Activated naive CD4-positive, alpha-beta T cell treated with anti-CD3 and anti-CD28 coated beads, Interleukin-2, amount 50 U/mL, for 72 hours (primary cell): ENCODE results near the gene DNAJB13. TPM values are rescaled to one million over a fixed set of nuclear protein-coding genes. Genes with fewer than 3 reads are reported as not detected.
A peak's percentile ranks its signal among the peaks of the same experiment; 100 is the strongest.
"Not testable (repeated sequence)": the region's sequence is repeated elsewhere in the genome, so short reads cannot be mapped to it uniquely, and the experiment has no call there.

Source experiments
- ATAC-seq, 2 donors: fragments of 150-1000 bp; cut with Tn5 transposase; 2 replicates each; pipeline ENCODE4 v1.10.0; 2021; ENCODE audit warnings: mild to moderate bottlenecking in 2 of 2, moderate library complexity in 2 of 2
- DNase-seq, 2 donors: peaks; one replicate each; pipeline ENCODE4 v3.0.0; 2021 to 2022; ENCODE audit warnings: low spot score in 2 of 2
- H3K27ac Mint-ChIP-seq, 2 donors: one replicate each; pipeline ENCODE4 v1.8.0; 2022; ENCODE audit warnings: mild to moderate bottlenecking in 2 of 2, mixed read lengths in 2 of 2
- H3K36me3 Mint-ChIP-seq, 2 donors: one replicate each; pipeline ENCODE4 v1.8.0; 2022; ENCODE audit warnings: mixed read lengths in 2 of 2
- H3K9me3 Mint-ChIP-seq, 2 donors: one replicate each; pipeline ENCODE4 v1.8.0; 2022; ENCODE audit warnings: mixed read lengths in 2 of 2
- total RNA-seq, 2 donors: library from RNA; stranded (reverse); gene quantifications; one replicate each; pipeline ENCODE4 v1.2.3, GENCODE V29; 2022

The DNAJB13 gene
- under 1 TPM; 0.29 to 0.32 TPM for total RNA-seq

- no peak within 1 kb of the TSS for H3K27ac Mint-ChIP-seq
- ATAC-seq (peak in 1 of 2 donors; percentile 79), DNase-seq (no peak)
- no peaks in the 10 kb centered on the region for H3K9me3 Mint-ChIP-seq
- H3K36me3 Mint-ChIP-seq: no peaks in the 10 kb centered on the region
These were observed at the start of gene DNAJB13 for GRCh38 chr11:73950869-73951710. Gene DNAJB13, plus strand, starts transcription at chr11:73951026. Its CDS starts 44 bp downstream, at chr11:73951070.

- Mint-ChIP-seq H3K9me3 (no peaks in the 10 kb centered on the region), H3K36me3 (no peaks in the 10 kb centered on the region), H3K27ac (no peak overlapping the region)
- no peak for DNase-seq
- no peak for ATAC-seq
These were observed 48.5 kb upstream of the DNAJB13 start for GRCh38 chr11:73902303-73902702.

- DNase-seq (no peak), ATAC-seq (peak; percentile 75 to 76)
- no peak overlapping the region for H3K27ac Mint-ChIP-seq
- H3K9me3 Mint-ChIP-seq: no peaks in the 10 kb centered on the region
- H3K36me3 Mint-ChIP-seq: peaks cover 5% of the 10 kb centered on the region in 2 donors
These were observed 43.6 kb upstream of the DNAJB13 start for GRCh38 chr11:73907191-73907590.

- Mint-ChIP-seq H3K36me3 (peaks cover 5 to 8% of the 10 kb centered on the region in 2 donors), H3K9me3 (no peaks in the 10 kb centered on the region), H3K27ac (no peak overlapping the region)
- DNase-seq (no peak), ATAC-seq (no peak)
These were observed 38.8 kb upstream of the DNAJB13 start for GRCh38 chr11:73912026-73912425.

GRCh38 chr11:73913472-73913871 is 37.4 kb upstream of the DNAJB13 start:
- Mint-ChIP-seq H3K36me3 (peaks cover 5 to 8% of the 10 kb centered on the region in 2 donors), H3K9me3 (no peaks in the 10 kb centered on the region), H3K27ac (no peak overlapping the region)
- DNase-seq (no peak), ATAC-seq (no peak)

- Mint-ChIP-seq H3K36me3 (peaks cover 8 to 10% of the 10 kb centered on the region in 2 donors), H3K27ac (no peak overlapping the region), H3K9me3 (no peaks in the 10 kb centered on the region)
- DNase-seq (no peak), ATAC-seq (no peak)
These were observed 36.5 kb upstream of the DNAJB13 start for GRCh38 chr11:73914284-73914683.

- peaks cover 6 to 8% of the 10 kb centered on the region in 2 donors for H3K36me3 Mint-ChIP-seq
- ATAC-seq (peak in 1 of 2 donors; percentile 58), DNase-seq (no peak)
- no peaks in the 10 kb centered on the region for H3K9me3 Mint-ChIP-seq
- no peak overlapping the region for H3K27ac Mint-ChIP-seq
These were observed 34.4 kb upstream of the DNAJB13 start for GRCh38 chr11:73916435-73916834.

- H3K27ac Mint-ChIP-seq: peak overlapping the region in 1 of 2 donors; percentile 8
- DNase-seq: no peak
These were observed 29.6 kb upstream of the DNAJB13 start for GRCh38 chr11:73921180-73921579.

GRCh38 chr11:73929388-73929787 is 21.4 kb upstream of the DNAJB13 start:
- H3K27ac Mint-ChIP-seq: peak overlapping the region in 1 of 2 donors; percentile 38
- no peaks in the 10 kb centered on the region for H3K9me3 Mint-ChIP-seq
- ATAC-seq (no peak), DNase-seq (no peak)
- H3K36me3 Mint-ChIP-seq: peaks cover 8 to 18% of the 10 kb centered on the region in 2 donors

More at GRCh38 chr11:73921180-73921579, 29.6 kb upstream of the DNAJB13 start:
- Mint-ChIP-seq H3K9me3 (no peaks in the 10 kb centered on the region), H3K36me3 (peaks cover 6 to 9% of the 10 kb centered on the region in 2 donors)
- no peak for ATAC-seq

GRCh38 chr11:73931039-73931645 is 19.7 kb upstream of the DNAJB13 start:
- no peak for DNase-seq
- ATAC-seq: peak; percentile 24 to 77
- Mint-ChIP-seq H3K27ac (no peak overlapping the region), H3K36me3 (peaks cover 8 to 18% of the 10 kb centered on the region in 2 donors), H3K9me3 (no peaks in the 10 kb centered on the region)

- H3K27ac Mint-ChIP-seq: no peak overlapping the region
- H3K9me3 Mint-ChIP-seq: no peaks in the 10 kb centered on the region
These were observed 18.9 kb upstream of the DNAJB13 start for GRCh38 chr11:73931951-73932350.

GRCh38 chr11:73932781-73933180 is 18.0 kb upstream of the DNAJB13 start:
- ATAC-seq (no peak), DNase-seq (no peak)
- H3K36me3 Mint-ChIP-seq: peaks cover 0 to 8% of the 10 kb centered on the region in 2 donors
- H3K27ac Mint-ChIP-seq: no peak overlapping the region
- no peaks in the 10 kb centered on the region for H3K9me3 Mint-ChIP-seq

More at GRCh38 chr11:73931951-73932350, 18.9 kb upstream of the DNAJB13 start:
- peaks cover 7 to 17% of the 10 kb centered on the region in 2 donors for H3K36me3 Mint-ChIP-seq
- DNase-seq: no peak
- no peak for ATAC-seq

- ATAC-seq, DNase-seq, H3K36me3 Mint-ChIP-seq, H3K27ac Mint-ChIP-seq, H3K9me3 Mint-ChIP-seq: not testable (repeated sequence)
These were observed 14.8 kb upstream of the DNAJB13 start for GRCh38 chr11:73936047-73936446.

GRCh38 chr11:73939096-73939495 is 11.7 kb upstream of the DNAJB13 start:
- no peak for ATAC-seq
- no peak for DNase-seq
- peaks cover 0 to 10% of the 10 kb centered on the region in 2 donors for H3K36me3 Mint-ChIP-seq
- H3K27ac Mint-ChIP-seq: no peak overlapping the region
- H3K9me3 Mint-ChIP-seq: no peaks in the 10 kb centered on the region

GRCh38 chr11:73940801-73941570 is 9.8 kb upstream of the DNAJB13 start:
- H3K27ac Mint-ChIP-seq: no peak overlapping the region

GRCh38 chr11:73942010-73942409 is 8.8 kb upstream of the DNAJB13 start:
- Mint-ChIP-seq H3K9me3 (no peaks in the 10 kb centered on the region), H3K36me3 (peaks cover 0 to 10% of the 10 kb centered on the region in 2 donors), H3K27ac (no peak overlapping the region)
- ATAC-seq (no peak), DNase-seq (no peak)

More at GRCh38 chr11:73940801-73941570, 9.8 kb upstream of the DNAJB13 start:
- no peaks in the 10 kb centered on the region for H3K9me3 Mint-ChIP-seq
- ATAC-seq (no peak), DNase-seq (no peak)
- H3K36me3 Mint-ChIP-seq: peaks cover 0 to 10% of the 10 kb centered on the region in 2 donors

- ATAC-seq (no peak), DNase-seq (no peak)
- H3K27ac Mint-ChIP-seq: no peak overlapping the region
- peaks cover 0 to 10% of the 10 kb centered on the region in 2 donors for H3K36me3 Mint-ChIP-seq
- H3K9me3 Mint-ChIP-seq: no peaks in the 10 kb centered on the region
These were observed 6.7 kb upstream of the DNAJB13 start for GRCh38 chr11:73944085-73944484.
